ENCODE results near the gene GAS7.
A peak's percentile ranks its signal among the peaks of the same experiment; 100 is the strongest.
"Not testable (repeated sequence)": the region's sequence is repeated elsewhere in the genome, so short reads cannot be mapped to it uniquely, and the experiment has no call there.

GAS7 gene

DNA sequence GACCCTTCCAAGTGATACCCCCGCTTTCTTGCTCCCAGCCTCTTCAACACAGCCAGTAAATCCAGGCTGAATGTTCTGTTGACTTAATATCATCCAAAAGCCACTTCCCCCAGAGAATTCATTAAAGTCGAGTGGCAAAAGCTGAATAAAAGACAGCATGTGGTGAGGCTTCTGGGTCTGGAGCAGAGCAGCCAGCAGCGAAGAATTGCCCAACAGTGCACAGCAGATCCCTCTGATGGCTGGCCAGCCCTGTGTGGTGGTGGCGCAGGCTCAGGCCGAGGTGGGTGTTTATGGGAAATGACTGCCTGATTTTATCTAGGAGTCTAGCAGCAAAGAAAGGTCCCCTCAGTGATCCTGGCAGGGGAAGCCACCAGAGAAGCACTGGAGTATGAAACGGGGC lies 263.0 kb downstream of the GAS7 start:
- no peak for DNase-seq

DNA sequence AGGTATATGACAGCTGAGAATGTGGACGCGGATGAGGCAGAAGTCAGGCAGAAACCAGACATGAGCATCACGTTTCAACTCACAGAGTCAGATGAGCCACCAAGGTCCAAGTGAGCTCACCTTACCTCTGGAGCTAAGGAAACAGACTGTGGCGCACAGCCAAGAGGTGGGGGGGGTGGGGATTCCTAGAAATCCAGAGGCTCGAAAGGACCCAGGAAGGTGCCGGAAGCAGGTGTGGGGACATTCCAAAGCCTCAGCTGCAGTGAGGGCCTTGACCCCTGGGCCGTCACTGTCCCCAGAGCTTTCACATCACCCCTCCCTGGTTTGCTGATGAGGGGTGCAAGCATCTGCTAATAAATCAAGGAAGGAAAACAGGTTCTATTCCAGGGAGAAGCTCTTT lies 264.1 kb downstream of the GAS7 start:
- DNase-seq, result no peak

DNA sequence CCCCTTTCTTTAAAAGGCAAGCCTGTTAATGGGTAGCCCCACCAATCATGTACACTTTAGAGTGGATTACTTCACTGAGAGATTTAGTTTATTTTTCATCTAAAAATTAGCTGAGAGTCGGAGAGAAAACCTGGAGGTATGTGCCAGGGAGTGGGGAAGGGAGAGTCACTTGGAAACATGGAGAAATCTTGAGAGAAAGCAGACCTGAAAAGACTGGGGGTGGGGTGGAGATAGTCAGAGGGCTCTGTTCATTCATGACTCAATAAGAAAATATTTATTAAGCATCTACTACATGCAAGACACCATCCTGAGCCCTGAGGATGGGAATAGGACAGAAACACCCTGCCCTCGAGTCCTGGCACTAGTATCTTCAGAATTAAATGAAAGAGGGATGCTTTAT lies 265.9 kb downstream of the GAS7 start:
- DNase-seq, result no peak

GRCh38 chr17:9931144-9931741 lies 267.2 kb downstream of the GAS7 start:
- no peak for DNase-seq

DNA sequence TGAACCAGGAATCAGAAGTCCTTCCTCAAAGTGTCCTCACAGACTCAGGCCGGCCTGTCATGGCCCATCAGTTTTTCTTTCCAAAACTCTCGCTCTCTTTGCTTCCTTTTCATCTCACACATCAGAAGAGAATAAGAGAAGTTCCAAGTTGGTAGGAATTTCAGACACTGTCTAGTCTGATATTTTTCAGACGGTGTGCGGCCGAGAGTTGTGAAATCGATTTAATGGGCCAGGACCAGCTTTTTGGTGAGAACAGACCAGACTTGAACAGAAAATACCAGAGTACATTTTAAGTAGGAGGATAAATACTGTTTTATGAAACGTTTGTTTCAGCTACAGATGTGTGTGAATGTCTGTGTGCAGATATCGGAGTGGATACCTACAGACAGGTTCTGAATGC lies 268.5 kb downstream of the GAS7 start:
- DNase-seq, result no peak

DNA sequence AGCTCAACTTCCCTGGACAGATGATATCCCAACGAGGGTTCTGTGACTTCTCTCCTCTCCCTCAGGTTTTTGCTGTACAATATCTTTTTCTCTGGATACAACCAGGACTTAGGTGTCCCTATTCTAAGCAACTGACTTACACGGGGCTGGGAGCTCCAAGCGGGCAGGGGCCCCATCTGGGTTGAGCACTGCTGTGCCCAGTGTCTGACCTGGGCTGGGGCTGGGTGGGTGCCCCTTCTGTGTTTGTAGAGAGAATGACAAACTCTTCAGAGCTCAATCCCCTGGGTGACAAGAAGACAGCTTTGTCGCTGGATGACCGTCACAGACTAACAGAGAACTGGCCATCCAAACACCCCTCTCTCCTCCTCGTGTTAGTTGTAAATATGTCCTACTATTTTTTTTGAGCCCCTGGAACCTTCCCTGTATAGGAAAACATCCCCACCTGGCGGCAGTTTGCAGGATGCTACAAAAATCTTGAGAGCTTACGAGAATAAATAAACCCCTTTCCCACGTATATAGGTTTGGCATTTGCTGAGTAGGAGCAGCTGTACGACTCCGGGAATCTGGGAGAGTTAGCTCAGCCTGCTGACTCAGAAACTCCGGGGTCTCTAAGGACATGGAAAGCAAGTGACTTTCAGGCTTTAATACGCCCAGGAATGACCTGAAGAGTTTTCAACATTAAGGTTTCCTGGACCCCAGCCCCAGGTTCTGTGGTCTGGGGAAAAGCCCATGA lies 269.6 kb downstream of the GAS7 start:
- no peak for DNase-seq

GRCh38 chr17:9926150-9926804 lies 272.1 kb downstream of the GAS7 start:
- no peak for DNase-seq

DNA sequence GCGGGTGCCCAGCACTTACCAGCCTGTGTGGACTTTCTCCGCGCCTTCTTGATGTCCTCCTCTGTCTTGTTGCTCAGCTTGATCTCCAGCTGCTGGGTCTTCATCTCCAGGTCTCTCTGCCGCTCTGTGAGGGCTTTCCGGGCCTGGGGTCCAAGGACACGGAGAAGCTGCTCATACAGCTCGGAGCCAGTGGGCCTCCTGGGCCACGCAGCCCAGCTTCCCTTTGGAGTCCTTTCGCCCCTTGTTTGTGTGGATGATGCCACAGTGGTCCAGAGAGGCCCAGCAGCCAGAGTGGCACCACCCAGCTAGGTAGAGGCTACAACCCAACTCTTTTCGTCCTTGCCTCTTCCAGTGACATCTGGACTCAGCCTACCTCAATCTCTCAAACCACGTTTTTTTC lies 272.9 kb downstream of the GAS7 start:
- DNase-seq, result no peak

GRCh38 chr17:9924735-9925191 lies 273.6 kb downstream of the GAS7 start:
- DNase-seq, result peak; percentile 64

DNA sequence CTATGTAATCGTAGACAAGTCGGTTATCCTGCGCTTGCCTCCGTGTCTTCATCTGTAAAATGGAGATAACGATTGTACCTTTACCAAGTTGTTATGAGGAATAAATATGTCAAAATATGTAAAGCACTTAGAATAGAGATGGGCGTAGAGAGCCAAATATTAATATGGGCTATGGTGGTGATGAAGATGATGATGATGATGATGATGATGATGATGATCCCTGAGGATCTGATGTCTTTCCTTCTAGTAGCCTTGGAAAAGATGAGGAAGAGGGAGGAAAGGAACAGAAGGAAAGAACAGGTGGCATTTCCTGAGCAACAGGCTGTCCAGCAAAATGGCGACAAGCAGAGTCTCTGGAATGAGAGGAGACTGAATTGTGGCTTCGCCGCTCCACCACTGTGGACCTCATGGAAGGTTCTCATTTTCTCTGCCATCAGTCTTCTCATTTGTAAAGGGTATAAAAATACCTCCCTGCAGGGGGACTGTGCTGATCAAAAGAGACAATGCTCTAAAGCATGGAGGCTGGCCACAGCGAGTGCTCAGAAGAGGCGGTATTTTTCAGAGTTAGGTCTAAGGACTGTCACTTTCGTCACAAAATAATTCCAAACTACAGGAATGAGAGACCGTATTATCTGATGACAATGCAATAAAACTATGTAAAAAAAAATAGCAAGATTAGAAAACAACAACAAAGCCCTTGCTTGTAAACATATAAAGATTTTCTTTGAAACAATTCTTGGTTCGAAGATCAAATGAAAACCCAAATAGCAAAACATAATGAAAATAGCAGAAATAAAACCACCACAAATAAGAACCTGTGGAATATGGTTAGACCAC lies 276.2 kb downstream of the GAS7 start:
- DNase-seq, result no peak

GRCh38 chr17:9921216-9921615 lies 277.2 kb downstream of the GAS7 start:
- not testable (repeated sequence) for DNase-seq

DNA sequence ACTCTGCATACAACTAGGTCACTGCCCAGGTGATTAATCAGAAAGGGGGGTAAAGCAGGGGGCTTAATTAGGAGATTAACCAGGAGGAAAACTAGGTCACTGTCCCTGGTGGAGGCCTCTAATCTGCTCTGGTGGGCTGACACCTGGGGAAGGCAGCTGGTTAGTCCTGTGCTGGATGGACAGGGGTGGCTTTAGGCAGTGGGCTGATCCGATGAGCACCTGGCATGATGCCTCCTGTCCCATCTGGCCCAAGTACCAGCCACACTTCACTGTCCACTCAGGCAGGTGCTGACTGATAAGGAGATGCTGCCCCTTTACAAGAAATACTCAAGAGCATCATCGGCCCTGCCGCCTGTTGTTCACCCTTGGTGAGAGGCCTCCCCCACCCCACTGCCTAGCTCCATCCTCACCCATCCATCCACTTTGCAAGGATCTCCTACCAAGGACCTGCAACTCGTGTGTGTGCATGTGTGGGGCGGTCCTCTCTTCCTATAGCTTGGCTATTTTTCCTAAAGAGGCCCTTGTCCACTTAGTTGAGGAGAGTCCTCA lies 279.5 kb downstream of the GAS7 start:
- DNase-seq, result no peak

- no peak for DNase-seq
Measured at GRCh38 chr17:9918352-9918751, 280.1 kb downstream of the GAS7 start.

- DNase-seq, result no peak
Measured at GRCh38 chr17:9917801-9918200, 280.6 kb downstream of the GAS7 start.

DNA sequence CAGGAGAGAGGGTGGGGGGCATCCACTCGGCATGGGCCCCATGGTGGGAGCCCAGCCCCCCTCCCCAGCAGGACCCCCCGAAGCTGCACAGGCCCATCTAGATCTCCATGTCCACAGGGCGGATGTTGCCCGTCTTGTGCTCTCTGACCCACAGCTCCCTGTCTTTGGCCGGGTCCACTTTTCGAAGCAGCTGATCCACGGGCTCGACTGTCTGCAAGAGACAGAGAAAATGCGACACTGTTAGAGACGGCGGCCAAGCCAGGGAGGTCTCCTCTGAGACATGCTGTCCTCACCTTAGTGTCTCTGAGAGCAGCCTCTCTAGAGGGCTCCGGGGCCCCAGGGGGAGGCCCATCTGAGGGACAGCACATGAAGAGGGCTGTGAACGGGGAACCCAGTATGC lies 281.3 kb downstream of the GAS7 start:
- DNase-seq, result no peak

DNA sequence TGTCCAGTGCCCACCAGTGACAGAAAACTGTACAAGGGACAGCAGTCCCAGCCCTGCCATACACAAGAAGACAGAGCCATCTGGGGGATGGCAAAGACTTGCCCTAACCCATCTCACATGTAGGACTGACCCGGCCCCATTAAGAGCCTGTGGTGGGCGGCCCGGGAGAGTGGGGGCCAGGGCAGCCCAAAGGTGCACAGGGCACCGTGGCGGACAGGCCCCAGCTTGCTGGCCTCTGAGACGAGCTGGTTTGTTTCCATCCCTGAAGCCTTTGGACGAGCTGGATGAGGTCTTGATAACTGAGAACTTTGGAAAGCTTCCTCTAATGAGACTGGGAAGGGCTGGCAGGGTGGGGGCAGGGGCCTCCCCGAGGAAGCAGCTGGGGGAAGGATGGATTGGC lies 282.3 kb downstream of the GAS7 start:
- no peak for DNase-seq

DNA sequence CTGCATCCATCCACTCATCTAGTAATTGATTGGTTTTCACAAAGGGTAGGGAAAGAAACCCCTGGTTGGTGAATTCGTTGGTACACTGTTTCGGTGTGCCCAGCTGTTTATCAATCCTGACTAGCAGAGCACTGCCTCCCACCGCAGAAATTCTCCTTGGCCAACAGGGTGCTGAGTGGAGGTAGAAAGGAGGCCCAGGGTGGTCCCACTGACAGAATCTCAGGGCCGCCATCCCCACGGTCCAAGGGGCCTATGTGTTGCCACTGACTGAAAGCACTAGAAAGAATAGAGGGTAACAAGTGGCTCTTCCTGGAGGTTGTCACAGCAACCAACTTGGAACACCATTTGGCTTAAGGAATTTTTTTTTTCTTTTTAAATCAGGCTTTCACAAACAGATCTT lies 284.9 kb downstream of the GAS7 start:
- no peak for DNase-seq

- DNase-seq, result no peak
Measured at GRCh38 chr17:9912121-9913099, 286.0 kb downstream of the GAS7 start.

DNA sequence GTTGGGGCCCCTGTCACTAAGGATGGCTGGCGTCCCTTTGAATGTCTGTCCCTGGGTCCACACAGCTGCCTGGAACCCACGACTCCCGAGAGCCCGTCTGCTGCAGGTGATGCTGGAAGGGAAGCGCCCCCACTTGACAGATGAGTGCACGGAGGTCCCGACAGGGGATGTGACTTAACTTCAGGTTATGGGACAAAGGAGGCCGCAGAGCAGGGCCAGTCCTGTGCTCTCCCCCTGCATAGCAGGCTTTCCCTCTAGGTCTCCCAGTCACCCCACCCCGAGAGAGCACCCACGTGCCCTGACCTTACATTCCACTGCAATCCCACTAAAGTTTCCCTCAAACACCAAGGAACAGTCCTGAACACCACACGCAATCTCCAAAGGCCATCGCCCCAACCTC lies 287.3 kb downstream of the GAS7 start:
- DNase-seq, result no peak

DNA sequence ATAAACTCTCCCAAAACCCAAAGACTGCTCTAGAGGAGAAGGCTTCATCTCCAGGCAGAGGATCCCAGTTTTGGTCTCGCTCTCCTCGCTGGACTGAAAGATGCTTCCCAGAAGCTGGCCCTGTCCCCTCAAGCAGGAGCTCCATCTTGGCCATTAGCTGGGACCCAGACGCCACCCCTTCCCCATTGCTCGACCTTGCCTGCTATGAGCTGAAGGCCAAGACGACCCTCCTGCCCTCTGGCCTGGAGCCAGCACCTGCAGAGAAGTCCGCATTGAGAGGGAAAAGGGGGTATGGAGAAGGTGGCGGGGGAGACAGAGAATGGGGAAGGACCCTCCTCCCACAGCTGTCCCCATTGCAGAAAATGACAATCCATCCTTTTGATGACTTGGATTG lies 289.8 kb downstream of the GAS7 start:
- DNase-seq, result no peak

- no peak for DNase-seq
Measured at GRCh38 chr17:9907883-9908648, 290.3 kb downstream of the GAS7 start.
